Measurements from ENCODE around the gene CENPN. TPM values are rescaled to one million over a fixed set of nuclear protein-coding genes. Genes with fewer than 3 reads are reported as not detected.

Gene CENPN
- total and polyA plus RNA-seq, 2 of the 8 experiments (the other 6 are each of a cell fraction or from before 2014, with no cell fraction given): 32.8 to 67.0 TPM

DNA sequence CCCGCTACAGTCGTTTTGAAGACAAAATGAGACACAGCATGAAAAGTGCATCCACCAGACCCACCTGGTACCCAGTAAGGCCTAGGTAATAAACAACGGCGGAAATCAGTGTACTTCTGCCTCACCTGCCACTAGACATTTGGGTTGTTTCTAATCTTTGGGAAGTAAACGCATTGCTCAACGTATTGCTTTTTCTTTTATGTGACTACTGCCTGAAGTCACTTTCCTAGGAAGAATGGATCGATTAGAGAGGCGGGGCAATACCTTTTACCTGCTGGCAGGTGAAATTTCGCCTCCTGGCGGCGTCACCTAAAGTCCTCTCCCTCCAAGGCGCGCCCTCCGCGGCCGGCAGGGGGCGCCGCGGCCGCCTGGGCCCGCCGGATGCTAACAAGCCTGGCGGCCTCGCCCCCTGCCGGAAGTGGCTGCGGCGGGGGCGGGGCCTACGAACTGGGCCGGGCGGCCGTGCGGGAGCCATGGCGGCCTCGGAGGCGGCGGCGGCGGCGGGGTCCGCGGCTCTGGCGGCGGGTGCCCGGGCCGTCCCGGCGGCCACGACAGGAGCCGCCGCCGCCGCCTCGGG lies 28.5 kb downstream of the CENPN start, which contains the start of gene ATMIN:
ATMIN (plus strand) TSS at position 445 of the 577 bp plus-strand sequence; CDS start at position 474, 29 bp downstream.
- FAIRE-seq: no peak
- peak within 1 kb of the TSS; percentile 40 for H3K56ac ChIP-seq (replicated peaks; ENCODE audit: insufficient read length, low read depth, low read length)
- peak within 1 kb of the TSS; percentile 98 for H2AFZ ChIP-seq (ENCODE audit: low read length)
- ChIA-PET CTCF (ENCODE audit: partially characterized antibody) (interaction anchor here (0.7 to 1.9 kb wide), 15 partner anchors 9 to 154 kb away, joined by 3 to 6 read pairs (median 4); partner anchors contain the start of gene C16orf46), POLR2A (ENCODE audit: partially characterized antibody) (interaction anchor here (0.9 to 4.4 kb wide), 14 partner anchors 11 to 278 kb away, joined by 3 to 35 read pairs (median 4); partner anchors contain the start of genes C16orf46, CENPN and CMC2)
- H3K23ac ChIP-seq (ENCODE audit: insufficient read length): no peak within 1 kb of the TSS
- H2AK5ac ChIP-seq (ENCODE audit: low read depth, low read length): 0 out of 2 replicates have a peak within 1 kb of the TSS, but pooled peaks have one; percentile 33
- no peak within 1 kb of the TSS for H4K91ac ChIP-seq (replicated peaks; ENCODE audit: insufficient read length, low read length)
- no peak within 1 kb of the TSS for H2BK12ac ChIP-seq (ENCODE audit: low read depth, low read length)
- peak within 1 kb of the TSS; percentile 80 to 96 (median 90) for H3K9ac ChIP-seq (replicated peaks in 1 of 4; ENCODE audit: extremely low read depth in 1 of 4, low read depth in 3 of 4, low read length in 3 of 4)
- DNase-seq (ENCODE audit: low read depth in 1 of 2, low spot score in 2 of 2): peak; percentile 80 to 93
- no peak within 1 kb of the TSS; the same call in 1 of the 2 replicates for H3K18ac ChIP-seq (ENCODE audit: extremely low read depth, low read length)
- H3K36me3 ChIP-seq (ENCODE audit: control insufficient read depth in 2 of 4, insufficient read depth in 4 of 4, low read length in 3 of 4): peaks cover 0 to 10% (median under 1%) of the 10 kb centered on the region in 4 experiments; a peak in 3 of 8 replicates
- H3K27ac ChIP-seq (ENCODE audit: low read depth, low read length): peak within 1 kb of the TSS; percentile 80; the same call in 1 of the 2 replicates
- no peak within 1 kb of the TSS for H2BK20ac ChIP-seq (ENCODE audit: low read length)
- H3K14ac ChIP-seq (ENCODE audit: insufficient read length): no peak within 1 kb of the TSS
- peak within 1 kb of the TSS; percentile 95 for H4K8ac ChIP-seq (ENCODE audit: extremely low read depth, insufficient read depth, low read length)
- peaks cover 6% of the 10 kb centered on the region for H3K79me1 ChIP-seq (ENCODE audit: low read depth, low read length)
- H2BK120ac ChIP-seq (replicated peaks; ENCODE audit: low read depth, low read length): no peak within 1 kb of the TSS
- no peak within 1 kb of the TSS for H2BK15ac ChIP-seq (ENCODE audit: low read length)
- H3K4ac ChIP-seq (replicated peaks; ENCODE audit: insufficient read length, low read depth, low read length): no peak within 1 kb of the TSS
- H3K4me1 ChIP-seq (replicated peaks in 1 of 4; ENCODE audit: control insufficient read depth in 3 of 4, insufficient read depth in 4 of 4, low read length in 3 of 4): peaks cover 2 to 6% (median 3%) of the 10 kb centered on the region in 4 experiments; a peak in 5 of 7 replicates
- peaks cover 2% of the 10 kb centered on the region for H3K23me2 ChIP-seq (ENCODE audit: low read depth, low read length)
- H3K79me2 ChIP-seq (ENCODE audit: control insufficient read depth in 1 of 2, insufficient read depth in 2 of 2, low read length in 2 of 2): peaks cover 6 to 42% of the 10 kb centered on the region in 2 experiments
- peak within 1 kb of the TSS; percentile 49 for H4K5ac ChIP-seq (ENCODE audit: insufficient read length, low read depth, low read length)
- H3K9me3 ChIP-seq (ENCODE audit: insufficient read depth in 2 of 2, low read depth in 1 of 2, low read length in 1 of 2): peaks cover 3 to 4% of the 10 kb centered on the region in 2 experiments; a peak in 2 of 4 replicates
- H2BK5ac ChIP-seq (ENCODE audit: low read depth, low read length): no peak within 1 kb of the TSS
- peak within 1 kb of the TSS; percentile 90 to 91 for H3K4me2 ChIP-seq (ENCODE audit: insufficient read depth in 1 of 2, low read depth in 2 of 2, low read length in 2 of 2)
- no peaks in the 10 kb centered on the region for H3K27me3 ChIP-seq (replicated peaks in 1 of 4; ENCODE audit: control insufficient read depth in 3 of 4, extremely low read depth in 1 of 4, insufficient read depth in 3 of 4, low read length in 3 of 4)
- peaks cover 0 to 6% of the 10 kb centered on the region in 2 experiments for H4K20me1 ChIP-seq (replicated peaks in 1 of 2; ENCODE audit: control insufficient read depth in 1 of 2, insufficient read depth in 2 of 2, low read length in 2 of 2)
- H3K4me3 ChIP-seq (ENCODE audit: extremely low read depth in 1 of 4, insufficient read depth in 2 of 4, low read depth in 3 of 4, low read length in 4 of 4): peak within 1 kb of the TSS; percentile 66 to 90 (median 85)
- WGBS, 2 experiments (ENCODE audit: extremely low coverage in 1 of 2, insufficient coverage in 1 of 2, insufficient read length in 1 of 2, insufficient replicate concordance in 2 of 2, low coverage in 1 of 2, low lambda C conversion rate in 2 of 2, missing lambda C conversion rate in 1 of 2): 30% methylated on average over 11 of the region's 54 CpGs; no CpG with 5 or more reads in 1 of the 2 experiments
- no peak for TF ChIP-seq KDM1A (IDR thresholded peaks at IDR 0.05; ENCODE audit: borderline replicate concordance, low read length)
- no peak for TF ChIP-seq SUZ12 (IDR thresholded peaks at IDR 0.05; ENCODE audit: low read length)
- TF ChIP-seq CHD1 (IDR thresholded peaks at IDR 0.05; ENCODE audit: low read depth, low read length): no peak
- 0 out of 2 replicates have a peak, but pooled peaks have one; percentile 24 for TF ChIP-seq SP1 (IDR thresholded peaks at IDR 0.05; ENCODE audit: low read depth, low read length)
